Mucosa of stomach (tissue), 1 donor: ENCODE results near the gene TES.

Experiments used
- H3K27me3 ChIP-seq: one replicate; pipeline ENCODE4 v1.7.0; 2013; ENCODE audit warnings: mild to moderate bottlenecking, low read length; ENCODE audit not compliant: control insufficient read depth, insufficient read depth
- H3K36me3 ChIP-seq: one replicate; pipeline ENCODE4 v1.7.0; 2013; ENCODE audit warnings: low read length; ENCODE audit not compliant: control insufficient read depth, insufficient read depth
- H3K4me1 ChIP-seq: one replicate; pipeline ENCODE4 v1.7.0; 2013; ENCODE audit warnings: mild to moderate bottlenecking, low read length; ENCODE audit not compliant: control insufficient read depth, insufficient read depth
- H3K4me3 ChIP-seq: one replicate; pipeline ENCODE4 v1.7.0; 2013; ENCODE audit warnings: low read length
- H3K9ac ChIP-seq: one replicate; pipeline ENCODE4 v1.7.0; 2013; ENCODE audit warnings: mild to moderate bottlenecking, low read length, moderate library complexity
- H3K9me3 ChIP-seq: one replicate; pipeline ENCODE4 v1.7.0; 2013; ENCODE audit warnings: mild to moderate bottlenecking, low read length, moderate library complexity; ENCODE audit not compliant: control insufficient read depth
- donor health status: Pancreatic carcinoma.

TES gene

GRCh38 chr7:116305485-116306408, 95.4 kb downstream of the TES start:
- H3K36me3 ChIP-seq, result no peaks in the 10 kb centered on the region
- H3K27me3 ChIP-seq, result no peaks in the 10 kb centered on the region
- no peak overlapping the region for H3K4me3 ChIP-seq
- no peaks in the 10 kb centered on the region for H3K4me1 ChIP-seq
- H3K9ac ChIP-seq, result no peak overlapping the region
- no peaks in the 10 kb centered on the region for H3K9me3 ChIP-seq

GRCh38 chr7:116306409-116307048, 96.2 kb downstream of the TES start:
- Histone ChIP-seq H3K4me3 (no peak overlapping the region), H3K36me3 (no peaks in the 10 kb centered on the region), H3K27me3 (no peaks in the 10 kb centered on the region), H3K9me3 (no peaks in the 10 kb centered on the region), H3K4me1 (no peaks in the 10 kb centered on the region), H3K9ac (no peak overlapping the region)

- Histone ChIP-seq H3K27me3 (no peaks in the 10 kb centered on the region), H3K4me1 (no peaks in the 10 kb centered on the region), H3K9ac (no peak overlapping the region), H3K9me3 (no peaks in the 10 kb centered on the region), H3K4me3 (no peak overlapping the region), H3K36me3 (no peaks in the 10 kb centered on the region)
These were observed 96.9 kb downstream of the TES start for GRCh38 chr7:116307253-116307652.
